HG02588 (cell line): Measurements from ENCODE around the gene DPF3.

Source experiments
- ATAC-seq: cut with Tn5 transposase; IDR thresholded peaks from one replicate; pipeline ENCODE4 v1.9.1; 2021; ENCODE audit warnings: mild to moderate bottlenecking, moderate library complexity; ENCODE audit not compliant: unreplicated experiment

DPF3 gene

DNA sequence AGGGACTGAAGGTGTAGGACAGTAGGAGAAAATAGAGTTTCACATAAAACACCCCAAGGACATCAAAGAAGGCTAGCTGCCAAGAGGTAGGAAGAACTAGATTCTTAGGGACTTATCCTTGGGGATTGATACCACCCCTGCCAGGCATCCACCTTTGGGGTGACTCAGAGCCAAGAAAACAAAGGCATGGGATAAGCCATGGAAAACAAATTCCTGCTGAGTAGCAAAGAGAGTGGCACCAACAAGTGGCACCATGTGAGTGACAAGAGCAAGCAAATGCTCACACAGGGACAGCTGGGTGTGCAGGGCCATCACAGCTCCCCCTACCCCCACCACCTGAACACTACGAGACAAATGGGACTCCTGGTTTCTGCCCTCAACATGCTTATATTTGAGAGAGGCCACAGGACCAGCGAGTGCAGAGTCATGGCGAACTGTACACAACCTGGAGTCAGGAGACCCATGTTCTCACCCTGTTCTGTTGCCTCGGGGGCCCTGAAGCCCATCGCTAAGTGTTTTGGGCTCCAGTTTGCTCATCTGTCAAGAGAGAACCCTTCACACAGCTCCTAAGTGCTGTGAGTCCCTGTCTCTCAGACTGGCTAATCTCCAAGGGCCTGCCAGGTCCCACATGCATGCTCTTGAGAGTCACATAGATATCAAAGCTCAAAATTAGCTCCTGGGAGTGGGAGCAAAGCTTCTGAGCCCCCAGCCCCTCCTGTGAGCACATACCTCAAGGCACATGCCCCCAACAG lies 91.9 kb downstream of the DPF3 start:
- no peak for ATAC-seq

DNA sequence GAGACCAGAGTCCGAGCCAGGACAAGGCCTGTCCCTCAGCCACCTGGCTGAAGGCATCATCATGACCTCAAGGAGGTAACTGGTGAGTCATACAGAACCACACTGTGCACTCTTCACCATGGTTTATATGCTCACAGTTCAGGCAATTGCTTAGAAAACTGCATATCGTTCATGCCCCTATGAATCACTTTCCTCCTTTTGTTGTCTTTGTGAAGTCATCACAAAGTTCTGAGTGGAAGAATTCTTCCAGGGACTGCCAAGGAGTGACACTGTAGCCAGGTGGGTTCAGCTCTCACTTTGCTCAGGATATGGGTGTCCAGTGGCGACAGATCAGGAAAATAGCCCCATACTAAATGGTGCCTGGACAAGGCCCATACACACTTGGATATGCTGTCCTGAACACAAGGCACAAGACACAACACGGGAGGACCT lies 92.5 kb downstream of the DPF3 start:
- no peak for ATAC-seq

DNA sequence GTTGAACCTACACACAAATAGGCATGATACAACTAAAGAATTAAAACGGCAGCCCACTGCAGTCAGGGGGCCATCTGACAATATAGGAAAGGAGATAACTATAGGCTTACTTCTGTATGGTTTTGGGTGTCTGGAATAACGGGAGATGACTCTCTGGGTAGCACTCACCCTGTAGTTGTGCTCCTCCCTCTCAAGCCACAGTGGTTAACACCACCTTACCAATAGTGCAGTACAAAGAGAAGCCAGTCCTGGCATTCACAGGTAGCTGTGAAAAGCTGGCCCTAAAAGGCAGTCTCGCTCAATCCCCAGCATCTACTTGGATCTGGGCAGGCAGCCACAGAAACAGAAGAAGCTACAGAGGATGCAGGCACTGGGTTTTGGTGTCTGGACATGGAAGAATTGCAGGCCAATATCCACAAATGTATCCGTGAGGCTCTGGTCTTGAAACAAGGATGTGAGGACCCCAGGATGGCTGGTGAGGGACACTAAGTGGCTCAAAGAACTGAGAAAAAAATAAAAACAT lies 93.0 kb downstream of the DPF3 start:
- no peak for ATAC-seq

DNA sequence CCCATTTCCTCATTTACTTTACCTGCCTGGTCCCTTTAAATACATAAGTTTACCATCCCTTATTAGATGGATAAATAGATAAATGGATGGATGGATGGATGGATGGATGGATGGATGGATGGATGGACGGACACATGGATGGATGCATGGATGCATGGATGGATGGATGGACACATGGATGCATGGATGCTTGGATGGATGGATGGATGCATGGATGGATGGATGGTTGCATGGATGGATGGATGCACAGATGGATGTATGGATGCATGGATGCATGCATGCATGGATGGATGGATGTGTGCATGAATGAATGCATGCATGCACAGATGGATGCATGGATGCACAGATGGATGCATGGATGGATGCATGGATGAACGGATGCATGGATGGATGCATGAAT lies 93.6 kb downstream of the DPF3 start:
- no peak for ATAC-seq

DNA sequence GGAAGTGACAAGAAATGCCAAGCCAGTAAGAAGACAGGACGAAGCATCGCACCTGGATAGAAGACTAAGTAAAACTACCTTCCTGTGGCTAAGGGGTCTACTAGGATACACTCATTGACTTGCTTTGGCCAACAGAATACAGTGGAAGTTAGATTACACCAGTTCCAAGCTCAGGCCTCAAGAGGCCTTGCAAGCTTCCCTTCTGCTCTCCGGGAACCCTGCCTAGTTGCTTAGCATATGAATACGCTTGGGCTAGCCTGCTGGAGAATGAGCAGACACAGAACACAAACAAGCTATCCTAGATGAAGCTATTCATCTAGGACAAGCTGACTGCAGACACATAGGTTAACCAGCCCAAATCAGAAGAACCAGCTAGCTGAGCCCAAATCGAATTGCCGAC lies 97.0 kb downstream of the DPF3 start:
- ATAC-seq: no peak

DNA sequence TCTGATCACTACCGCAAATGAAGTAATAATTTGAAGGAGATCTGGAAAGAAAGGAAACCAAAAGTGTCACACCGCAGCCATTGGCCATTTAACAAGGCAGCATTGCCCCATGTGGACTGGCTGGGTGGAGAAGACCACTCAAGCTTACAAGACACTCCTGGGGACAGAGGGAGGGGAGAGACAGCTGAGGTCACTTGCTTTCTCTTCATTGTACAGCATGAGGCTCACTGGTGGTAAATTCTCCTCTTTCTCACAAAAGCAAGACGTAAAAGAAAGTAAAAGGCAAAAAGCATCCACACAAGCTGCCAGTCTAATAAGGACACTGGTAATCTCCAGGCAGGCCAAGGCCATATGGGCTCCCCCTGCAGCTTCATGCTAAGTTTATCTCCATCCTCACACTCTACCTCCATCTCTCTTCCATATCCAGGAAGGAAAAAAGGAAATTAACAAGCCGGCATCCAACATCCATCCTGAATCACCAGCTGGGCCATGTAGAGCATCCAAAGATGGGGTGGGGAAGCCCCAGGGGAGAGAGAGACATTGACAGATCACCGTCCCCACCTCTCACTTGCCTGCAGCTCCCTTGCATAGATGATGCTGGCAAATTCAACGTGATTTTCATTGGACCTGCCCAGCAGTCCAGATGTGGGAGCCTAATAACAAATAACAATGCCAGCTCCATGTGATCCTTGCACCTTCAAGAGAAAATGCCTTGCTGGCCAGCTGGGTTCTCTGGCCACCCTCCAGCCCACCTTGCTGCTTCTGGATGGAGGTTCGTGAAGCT lies 100.6 kb downstream of the DPF3 start:
- ATAC-seq: no peak

DNA sequence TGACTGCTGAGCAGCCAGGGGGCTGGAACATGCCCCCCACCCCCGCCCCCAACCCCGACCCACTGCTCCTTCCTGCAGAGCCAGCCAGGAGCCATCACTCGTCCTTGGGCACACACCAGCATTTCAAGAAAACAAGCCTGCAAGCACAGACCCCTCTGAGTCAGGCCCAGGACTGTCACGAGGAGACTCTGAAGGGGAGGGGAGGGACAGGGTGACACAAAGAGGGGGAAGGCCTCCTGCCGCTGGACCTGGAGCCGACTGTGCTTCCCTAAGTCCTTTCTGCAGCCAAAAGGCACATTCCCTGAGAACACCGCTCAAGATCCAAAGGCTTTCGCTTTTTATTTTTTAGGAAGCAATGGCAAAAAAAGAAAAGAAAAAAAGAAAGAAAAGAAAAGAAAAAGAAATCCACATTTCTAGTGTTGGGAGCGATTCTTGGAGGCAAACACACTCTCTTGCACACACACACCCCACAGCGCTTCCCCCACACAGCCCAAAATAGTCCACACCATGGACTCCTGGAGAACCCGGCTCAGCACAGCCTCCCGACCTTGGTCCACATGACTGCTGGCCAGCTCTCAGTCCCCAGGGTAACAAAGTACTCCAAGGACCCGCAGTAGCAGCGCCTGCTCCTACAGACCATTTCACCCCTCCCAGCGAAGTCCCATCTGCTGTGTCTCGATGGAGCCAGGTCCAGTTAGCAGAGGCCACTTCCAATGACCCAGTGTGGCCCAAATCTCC lies 101.7 kb downstream of the DPF3 start:
- no peak for ATAC-seq

DNA sequence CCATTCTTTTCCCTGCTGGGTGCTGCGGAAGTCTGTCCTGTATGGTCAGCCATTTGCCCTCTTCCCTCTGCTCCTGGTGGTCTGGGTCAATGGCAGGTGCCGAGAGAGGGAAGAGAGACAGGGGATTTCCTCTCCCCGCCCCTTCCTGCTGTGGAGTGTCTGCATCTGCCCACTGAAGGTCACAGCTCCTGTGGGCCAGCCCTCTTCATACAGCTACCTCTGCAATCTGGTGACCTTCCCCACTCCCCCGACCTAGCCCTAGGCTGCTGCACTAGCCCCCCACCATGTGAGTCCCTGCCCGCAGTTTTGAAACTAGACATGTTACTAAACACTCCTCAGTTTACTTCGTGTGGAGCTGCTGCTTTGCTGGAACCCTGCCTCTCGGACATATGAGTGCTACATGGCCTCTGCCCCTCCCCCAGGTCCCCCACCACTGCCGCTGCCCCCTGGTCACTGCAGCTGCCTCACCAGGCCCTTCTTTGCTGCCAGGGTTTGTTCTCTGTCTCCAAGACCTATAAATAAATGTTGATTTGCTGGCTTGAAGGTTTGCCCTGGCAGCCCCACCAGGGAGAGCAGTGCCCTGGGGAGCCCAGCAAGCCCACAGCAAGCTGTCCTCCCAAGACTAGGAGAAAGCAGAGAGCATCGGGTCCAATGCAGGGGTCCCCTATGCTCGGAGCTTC lies 102.9 kb downstream of the DPF3 start:
- no peak for ATAC-seq

DNA sequence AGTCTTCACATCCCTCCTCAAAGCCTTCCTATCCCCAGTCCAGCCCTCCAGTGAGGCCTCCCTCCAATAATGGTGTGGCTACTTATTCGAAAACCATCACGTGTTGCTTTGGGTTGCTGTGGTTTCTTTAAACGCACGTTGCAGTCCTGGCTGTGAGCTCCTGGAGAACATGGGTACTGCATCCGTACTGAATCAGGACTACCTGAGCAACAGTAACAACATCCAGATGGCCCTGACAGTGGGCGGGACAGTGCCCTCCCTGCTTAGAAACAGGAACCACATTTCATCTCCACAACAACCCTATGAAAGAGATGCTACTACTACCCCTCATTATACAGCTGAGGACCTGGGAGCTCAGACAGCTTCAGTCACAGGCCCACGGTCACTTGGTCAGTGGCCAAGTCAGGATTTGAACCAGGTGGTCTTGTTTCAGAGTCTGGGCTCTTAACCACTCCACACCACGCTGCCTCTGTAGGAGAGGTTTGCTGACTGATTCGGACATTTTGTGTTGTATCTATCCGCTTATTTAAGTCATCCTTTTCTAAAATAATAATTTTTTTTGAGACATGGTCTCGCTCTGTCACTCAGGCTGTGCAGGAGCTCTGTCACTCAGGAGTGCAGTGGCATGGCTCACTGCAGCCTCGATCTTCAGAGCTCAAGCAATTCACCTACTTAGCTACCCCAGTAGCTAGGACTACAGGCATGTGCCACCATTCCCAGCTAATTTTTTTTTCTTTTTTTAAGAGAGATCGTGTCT lies 104.8 kb downstream of the DPF3 start:
- ATAC-seq: no peak

DNA sequence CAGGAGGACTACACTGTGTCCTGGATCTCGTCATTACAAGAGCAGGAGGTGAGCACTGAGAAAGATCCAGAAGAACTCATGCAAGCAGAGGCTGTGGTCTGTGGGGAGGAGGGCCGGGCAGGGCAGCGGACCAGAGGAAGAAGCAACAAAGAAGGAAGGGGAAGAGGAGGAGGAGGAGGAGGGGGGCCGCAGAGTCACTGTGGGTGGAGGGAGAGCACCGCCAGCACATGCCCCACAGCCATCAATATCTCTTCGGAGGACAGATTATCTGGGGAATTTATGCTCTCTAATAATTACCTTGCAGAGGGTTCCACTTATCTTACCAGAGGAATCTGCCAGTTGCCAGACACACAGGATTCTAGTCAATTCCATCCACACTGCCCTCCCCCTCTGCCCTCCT lies 105.6 kb downstream of the DPF3 start:
- no peak for ATAC-seq

DNA sequence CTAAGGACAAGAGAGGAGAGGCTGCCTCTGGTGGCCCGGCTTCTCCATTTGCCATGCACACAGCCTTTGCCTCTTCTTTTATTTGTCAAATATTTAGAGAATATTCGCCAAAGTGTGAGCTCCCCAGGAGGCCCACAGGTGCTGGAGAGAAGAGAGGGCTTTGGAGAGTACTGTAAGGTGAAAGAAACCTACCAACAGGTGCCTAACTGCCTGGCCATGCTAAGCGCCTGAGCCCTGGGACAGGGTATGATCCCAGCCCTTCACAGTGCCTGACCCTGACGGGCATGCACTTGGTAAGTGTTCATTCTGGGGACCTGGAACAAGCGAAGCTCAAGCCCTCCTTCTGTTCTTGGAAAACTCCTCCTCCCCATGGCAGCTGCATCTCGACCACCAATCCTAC lies 106.1 kb downstream of the DPF3 start:
- ATAC-seq: no peak

DNA sequence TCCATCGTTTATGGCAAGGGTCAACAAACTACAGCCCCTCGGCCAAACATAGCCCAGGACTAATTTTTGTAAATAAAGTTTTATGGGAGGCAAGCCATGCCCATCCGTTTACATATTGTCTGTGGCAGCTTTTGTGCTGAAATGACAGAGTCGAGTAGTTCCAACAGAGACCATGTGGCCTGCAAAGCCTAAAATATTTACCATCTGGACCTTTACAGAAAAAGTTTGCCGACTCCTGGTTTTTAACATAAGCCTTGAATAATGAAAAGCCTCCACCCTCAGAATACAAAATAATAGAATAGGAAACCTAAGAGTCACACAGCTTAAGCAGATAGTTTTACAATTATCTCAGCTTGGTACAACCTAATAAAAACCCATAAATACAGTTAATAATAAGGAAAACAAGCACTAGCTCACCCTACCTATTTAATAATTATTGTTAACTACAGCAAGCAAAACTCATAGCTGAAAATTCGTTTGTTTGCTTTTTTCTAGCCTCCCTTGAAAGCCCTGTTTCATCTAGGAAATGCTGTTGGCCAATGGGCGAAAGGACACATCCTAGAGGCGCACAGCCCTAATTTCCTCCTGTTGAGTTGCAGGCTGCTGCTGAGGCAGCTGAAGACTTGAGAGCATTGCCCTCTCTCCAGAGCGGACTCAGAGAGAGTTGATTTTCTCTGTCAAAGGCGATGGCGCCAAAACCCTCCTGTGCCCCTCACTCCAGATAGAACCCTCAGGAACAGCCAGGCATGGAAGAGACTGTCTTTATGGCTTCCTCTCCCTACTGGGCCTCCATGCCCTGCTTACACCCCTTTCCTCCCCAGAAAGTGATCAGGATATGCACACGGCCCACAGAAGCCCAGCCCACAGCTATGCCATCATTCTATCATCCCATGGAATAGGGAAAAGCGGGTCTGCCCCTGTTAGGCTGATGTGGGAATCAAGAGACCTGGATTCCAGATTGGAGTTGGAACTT lies 107.2 kb downstream of the DPF3 start:
- ATAC-seq: no peak

DNA sequence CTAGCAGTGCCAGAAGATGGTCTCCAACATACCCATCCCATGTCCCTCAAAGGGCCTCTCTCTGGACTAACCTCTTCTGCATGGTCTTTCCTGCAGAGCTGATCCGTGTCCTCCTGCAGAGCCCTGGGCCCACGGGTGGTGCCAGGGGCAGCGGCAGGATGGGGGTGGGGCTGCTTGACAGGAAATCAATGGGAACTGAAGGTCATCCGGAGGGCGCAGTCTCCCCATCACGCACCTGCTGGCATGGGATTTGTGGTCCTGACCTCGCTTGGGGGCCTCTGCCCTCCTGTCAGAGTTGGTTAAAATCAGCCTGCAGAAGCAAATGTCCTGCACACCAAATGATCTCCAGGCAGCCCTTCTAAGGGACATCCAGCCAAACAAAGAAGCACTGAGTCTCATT lies 110.2 kb downstream of the DPF3 start:
- ATAC-seq: no peak

DNA sequence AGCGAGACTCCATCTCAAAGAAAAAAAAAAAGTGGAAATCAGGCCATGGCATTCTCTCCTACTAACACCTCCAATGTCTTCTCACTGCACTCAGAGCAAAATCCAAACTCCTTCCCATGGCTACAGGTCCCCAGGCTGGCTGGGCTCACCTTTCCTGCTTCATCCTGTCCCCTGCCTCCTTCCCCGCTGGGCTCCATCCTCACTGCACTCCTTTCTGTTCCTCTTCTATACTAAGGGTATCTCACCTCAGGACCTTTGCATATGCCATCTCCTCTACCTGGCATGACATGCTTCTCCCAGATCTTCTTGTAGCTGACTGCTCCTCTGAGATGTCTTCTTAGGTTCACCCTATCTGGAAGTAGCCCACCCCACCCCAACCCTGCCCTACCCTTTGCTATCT lies 111.1 kb downstream of the DPF3 start:
- ATAC-seq: no peak

DNA sequence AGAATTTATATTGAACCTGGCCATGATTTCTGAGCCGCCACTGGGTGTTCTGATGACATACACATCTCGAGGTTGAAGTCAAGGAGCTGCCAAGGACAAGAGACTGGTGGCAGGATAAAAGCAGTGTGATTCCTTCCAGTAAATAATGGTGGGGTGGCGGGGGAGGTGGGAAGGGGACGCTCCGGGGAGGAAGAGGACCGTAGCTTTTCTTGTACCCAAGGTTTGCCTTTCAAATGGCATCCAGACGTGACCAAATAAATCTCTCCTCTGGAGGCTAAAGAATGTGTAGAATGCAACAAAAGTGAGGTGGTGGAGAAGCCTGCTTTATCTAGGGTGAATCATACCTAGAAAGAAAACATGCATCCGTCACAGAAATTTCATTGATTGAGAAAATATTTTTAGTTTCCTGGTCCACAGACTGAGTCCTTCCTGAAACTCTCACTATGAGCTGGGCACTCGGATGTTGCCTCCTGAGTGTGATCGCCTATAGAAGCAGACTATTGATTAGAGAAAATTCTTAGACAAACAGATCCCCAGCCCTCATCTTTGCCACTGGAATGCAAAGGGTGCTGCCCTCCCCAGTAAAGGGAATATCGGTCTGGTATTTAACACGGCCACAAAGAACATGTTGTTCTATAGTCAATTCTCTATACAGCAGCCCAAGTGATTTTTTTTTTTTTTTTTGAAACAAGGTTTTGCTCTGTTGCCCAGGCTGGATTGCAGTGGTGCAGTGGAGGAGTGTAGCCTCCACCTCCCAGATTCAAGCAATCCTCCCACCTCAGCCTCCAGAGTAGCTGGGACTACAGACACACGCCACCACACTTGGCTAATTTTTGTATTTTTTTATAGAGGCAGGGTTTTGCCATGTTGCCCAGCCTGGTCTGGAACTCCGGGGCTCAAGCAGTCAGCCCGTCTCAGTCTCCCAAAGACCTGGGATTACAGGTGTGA lies 112.1 kb downstream of the DPF3 start:
- no peak for ATAC-seq

DNA sequence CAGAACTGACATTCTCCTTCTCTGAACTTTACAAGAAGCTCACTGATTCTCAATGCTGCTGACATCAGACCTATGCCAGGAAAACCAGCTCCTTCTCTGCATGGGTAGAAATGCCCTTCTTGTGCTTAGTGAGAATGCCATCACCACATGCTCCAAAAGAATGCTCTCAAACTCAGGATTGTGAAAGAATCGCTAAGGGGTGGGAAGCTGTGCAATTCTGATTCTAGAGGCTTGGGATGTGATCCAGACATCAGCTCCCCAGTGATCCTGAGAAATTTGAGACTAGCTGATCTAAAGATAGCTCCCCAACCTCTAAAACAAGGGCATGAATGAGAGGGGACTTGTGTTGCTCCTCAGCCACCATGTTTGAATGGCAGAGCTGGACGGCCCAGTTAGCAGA lies 113.2 kb downstream of the DPF3 start:
- no peak for ATAC-seq

DNA sequence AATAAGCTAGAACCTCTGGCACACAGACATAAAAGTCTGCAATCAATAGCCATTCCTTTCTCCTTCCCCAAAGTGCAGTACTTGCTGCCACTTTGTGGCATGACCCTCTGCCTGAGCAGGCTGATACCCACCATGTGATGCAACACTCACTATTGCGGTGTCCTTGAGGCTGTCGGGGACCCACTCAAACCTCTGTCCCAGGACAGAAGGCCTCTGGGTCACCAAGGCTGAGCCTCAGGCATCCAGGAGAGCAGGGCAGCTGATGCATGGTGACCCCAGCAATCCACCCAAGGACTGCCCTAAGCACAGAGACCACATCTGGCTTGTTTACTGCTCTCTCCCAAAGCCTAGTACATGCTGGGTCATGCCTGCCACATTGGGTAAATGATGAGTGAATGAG lies 114.2 kb downstream of the DPF3 start:
- no peak for ATAC-seq

DNA sequence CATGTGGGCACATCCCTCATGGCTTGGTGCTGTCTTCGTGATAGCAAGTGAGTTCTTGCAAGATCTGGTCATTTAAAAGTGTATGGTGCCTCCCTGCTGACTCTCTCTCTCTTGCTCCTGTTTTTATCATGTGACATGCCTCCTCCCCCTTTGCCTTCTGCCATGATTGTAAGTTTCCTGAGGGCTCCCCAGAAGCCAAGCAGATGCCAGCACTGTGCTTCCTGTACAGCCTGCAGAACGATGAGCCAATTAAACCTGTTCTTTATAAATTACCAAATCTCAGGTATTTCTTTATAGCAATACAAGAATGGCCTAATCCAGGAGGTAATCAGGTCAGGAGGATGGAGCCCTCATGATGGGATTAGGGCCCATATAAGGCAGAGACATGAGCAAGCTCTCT lies 116.3 kb downstream of the DPF3 start:
- no peak for ATAC-seq
